B cell (primary cell): Measurements from ENCODE around the gene KIF23. TPM values are rescaled to one million over a fixed set of nuclear protein-coding genes. Genes with fewer than 3 reads are reported as not detected.

Source experiments
- ATAC-seq: fragments of 200-7000 bp; cut with Tn5 transposase; one replicate; pipeline ENCODE4 v1.10.0; 2021; ENCODE audit warnings: low read depth, mild to moderate bottlenecking, moderate number of reproducible peaks, moderate library complexity
- CTCF ChIA-PET: fragments of 350-600 bp; sonication (Branson Sonifier 250); formaldehyde crosslinking; loops from one replicate; lab custom pipeline; 2021; ENCODE audit warnings: antibody characterized with exemption, inconsistent platforms; lab: Charles Lee
- POLR2A ChIA-PET: fragments of 350-600 bp; sonication (Branson Sonifier 250); formaldehyde crosslinking; loops from one replicate; lab custom pipeline; 2021; ENCODE audit warnings: antibody characterized with exemption; lab: Charles Lee
- DNase-seq: peaks from one replicate; pipeline ENCODE4 v3.0.0; 2013
- H2AFZ ChIP-seq: 2 replicates; pipeline ENCODE4 v1.6.1; 2012; ENCODE audit warnings: mild to moderate bottlenecking, low read depth, low read length; ENCODE audit not compliant: insufficient read depth, poor library complexity, severe bottlenecking
- H3K27ac ChIP-seq, 2 donors: 1 replicate in 1 of 2; 2 replicates in 1 of 2; pipeline ENCODE4 v1.5.1; 2012 to 2013; ENCODE audit warnings: low read length in 2 of 2, mild to moderate bottlenecking in 2 of 2, moderate library complexity in 1 of 2
- H3K27me3 ChIP-seq, 4 experiments: fragments of 200-600 bp in 1 of 4; sonication (generic) in 1 of 4; replicated peaks in 1 of 4; 1 replicate in 2 of 4; 2 replicates in 2 of 4; pipeline versions ENCODE4 v1.6.1 to v1.7.0; 2013 to 2016; ENCODE audit warnings: low read length in 3 of 4, mild to moderate bottlenecking in 2 of 4, mixed read lengths in 1 of 4, moderate library complexity in 1 of 4; ENCODE audit not compliant: insufficient read depth in 4 of 4, control insufficient read depth in 3 of 4; ENCODE audit errors: control extremely low read depth in 1 of 4
- H3K36me3 ChIP-seq, 2 experiments: replicated peaks in 1 of 2; 1 replicate in 1 of 2; 2 replicates in 1 of 2; pipeline versions ENCODE4 v1.6.1 to v1.7.1; 2013; ENCODE audit warnings: low read length in 1 of 2; ENCODE audit not compliant: insufficient read depth in 2 of 2, control insufficient read depth in 1 of 2; ENCODE audit errors: control extremely low read depth in 1 of 2, extremely low read depth in 1 of 2
- H3K4me1 ChIP-seq, 2 donors: fragments of 200-600 bp in 1 of 2; sonication (generic) in 1 of 2; 1 replicate in 1 of 2; 2 replicates in 1 of 2; pipeline versions ENCODE4 v1.5.1 to v1.6.1; 2013 to 2017; ENCODE audit warnings: low read length in 2 of 2; ENCODE audit not compliant: control insufficient read depth in 2 of 2, insufficient read depth in 2 of 2
- H3K4me2 ChIP-seq: replicated peaks from 2 replicates; pipeline ENCODE3; 2012; ENCODE audit warnings: mild to moderate bottlenecking, low read depth, low read length; ENCODE audit not compliant: poor library complexity, severe bottlenecking
- H3K4me3 ChIP-seq, 5 experiments: fragments of 200-600 bp in 1 of 5; sonication (generic) in 1 of 5; 1 replicate in 3 of 5; 2 replicates in 2 of 5; pipeline versions ENCODE4 v1.5.1 to v1.7.0; 2011 to 2016; ENCODE audit warnings: low read length in 4 of 5, mild to moderate bottlenecking in 4 of 5, low read depth in 2 of 5, control low read depth in 1 of 5, moderate library complexity in 1 of 5; ENCODE audit not compliant: insufficient read depth in 1 of 5; ENCODE audit errors: control extremely low read depth in 1 of 5, extremely low read depth in 1 of 5
- H3K79me2 ChIP-seq: fragments of 200-600 bp; sonication (generic); one replicate; pipeline ENCODE4 v1.6.0; 2016; ENCODE audit warnings: low read length; ENCODE audit not compliant: control insufficient read depth, insufficient read depth
- H3K9ac ChIP-seq: fragments of 200-600 bp; sonication (generic); 2 replicates; pipeline ENCODE4 v1.6.1; 2017; ENCODE audit warnings: mild to moderate bottlenecking, low read length, moderate library complexity
- H3K9me3 ChIP-seq, 3 donors: one replicate each; pipeline versions ENCODE4 v1.6.1 to v1.7.1; 2013; ENCODE audit warnings: low read length in 2 of 3; ENCODE audit not compliant: control insufficient read depth in 2 of 3, insufficient read depth in 1 of 3; ENCODE audit errors: control extremely low read depth in 1 of 3
- H4K20me1 ChIP-seq: 2 replicates; pipeline ENCODE4 v1.6.0; 2012; ENCODE audit warnings: mild to moderate bottlenecking, low read length; ENCODE audit not compliant: insufficient read depth, control insufficient read depth, poor library complexity, severe bottlenecking
- H3K27ac Mint-ChIP-seq: one replicate; pipeline ENCODE4 v1.8.0; 2021; ENCODE audit warnings: mixed read lengths
- H3K27me3 Mint-ChIP-seq: one replicate; pipeline ENCODE4 v1.8.0; 2021; ENCODE audit warnings: mixed read lengths
- H3K4me1 Mint-ChIP-seq: one replicate; pipeline ENCODE4 v1.8.0; 2021; ENCODE audit warnings: mixed read lengths
- H3K4me3 Mint-ChIP-seq: one replicate; pipeline ENCODE4 v1.8.0; 2021; ENCODE audit warnings: mixed read lengths
- H3K9me3 Mint-ChIP-seq: one replicate; pipeline ENCODE4 v1.8.0; 2022; ENCODE audit warnings: mixed read lengths; ENCODE audit not compliant: insufficient read depth
- CTCF ChIP-seq: fragments of 200-600 bp; IDR thresholded peaks from one replicate; pipeline ENCODE4 v1.8.0; 2022; ENCODE audit warnings: antibody characterized with exemption, mild to moderate bottlenecking
- EZH2 ChIP-seq: IDR thresholded peaks from 2 replicates; pipeline ENCODE4 v1.6.1; 2012; ENCODE audit warnings: borderline replicate concordance, low read depth, mild to moderate bottlenecking, moderate library complexity, low read length; ENCODE audit not compliant: insufficient read depth, poor library complexity, severe bottlenecking
- WGBS: methylation state at CpG from one replicate; pipeline ENCODE4 v1.1.5; 2013; ENCODE audit warnings: missing lambda C conversion rate; ENCODE audit not compliant: insufficient coverage; 5-methylcytosine and 5-hydroxymethylcytosine counted together
- intact Hi-C: fragments of 100-400 bp; cut with micrococcal nuclease; formaldehyde crosslinking; loops from one replicate; pipeline ENCODE4 v1.10.0; 2022
- polyA plus RNA-seq: library from polyadenylated mRNA; depleted of rRNA; stranded (reverse); fragments of >200 nt; gene quantifications from 2 replicates; pipeline ENCODE4 v1.2.3, GENCODE V29; 2012
- total RNA-seq, 2 donors: library from RNA; stranded (reverse); fragments of 120-200 nt in 1 of 2; gene quantifications; 1 replicate in 1 of 2; 2 replicates in 1 of 2; pipeline versions ENCODE4 v1.2.3 to v1.2.4, GENCODE V29; 2013 to 2022

KIF23 gene
- total and polyA plus RNA-seq, 2 donors (not counting 1 experiment from before 2014, with no cell fraction given) = 0.30 to 0.34 TPM

DNA sequence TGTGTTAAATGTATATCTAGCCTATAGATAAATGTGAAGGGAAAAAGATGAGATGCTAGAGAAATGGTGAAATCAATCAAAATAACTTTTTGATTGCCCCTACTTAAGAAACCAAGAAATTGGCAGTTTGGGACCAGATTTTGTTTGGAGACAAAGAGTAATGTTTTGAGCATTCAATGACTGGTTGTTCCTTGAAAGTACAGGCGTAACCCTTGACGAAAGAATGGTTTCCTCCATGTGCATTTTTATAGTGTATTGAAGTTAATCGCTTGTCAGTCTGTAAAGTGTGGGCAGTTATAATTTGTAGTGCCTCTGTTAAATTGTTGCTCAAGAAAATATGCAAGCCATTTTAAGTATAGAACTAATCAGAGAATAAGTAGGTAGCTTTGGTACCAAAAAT, 1.2 kb downstream of the KIF23 start:
- Histone ChIP-seq H3K79me2 (peaks cover 8% of the 10 kb centered on the region), H3K4me1 (peaks cover 5 to 9% of the 10 kb centered on the region in 2 donors), H3K36me3 (no peaks in the 10 kb centered on the region), H3K9ac (no peak overlapping the region), H3K9me3 (no peaks in the 10 kb centered on the region), H3K27ac (no peak overlapping the region), H3K4me3 (no peak overlapping the region), H2AFZ (no peak overlapping the region), H3K27me3 (peaks cover 0 to 8% (median 0%) of the 10 kb centered on the region in 4 experiments), H4K20me1 (no peaks in the 10 kb centered on the region), H3K4me2 (no peak overlapping the region)
- TF ChIP-seq CTCF (no peak), EZH2 (no peak)
- Mint-ChIP-seq H3K27ac (no peak overlapping the region), H3K4me1 (peaks cover 13% of the 10 kb centered on the region), H3K27me3 (peaks cover 11% of the 10 kb centered on the region), H3K4me3 (peak overlapping the region; percentile 66), H3K9me3 (no peaks in the 10 kb centered on the region)
- WGBS = no CpG with 5 or more reads among the region's 3 CpGs
- POLR2A ChIA-PET = interaction anchor here (0.5 to 1.6 kb wide), 2 partner anchors 37 to 172 kb away, joined by 3 to 12 read pairs; partner anchors contain the start of gene RPLP1
- DNase-seq (no peak), ATAC-seq (no peak)
- CTCF ChIA-PET = interaction anchor here (1.8 to 2.9 kb wide), 2 partner anchors 48 to 50 kb away, joined by 4 to 9 read pairs; no protein-coding TSS in a partner anchor
- intact Hi-C loops = loop anchor here (10.0 kb wide), 1 partner anchor 1349 kb away; the partner anchor contains the start of gene UACA

GRCh38 chr15:69417581-69417980, 3.4 kb downstream of the KIF23 start:
- no peaks in the 10 kb centered on the region for H3K36me3 ChIP-seq
- peaks cover 0 to 4% (median 0%) of the 10 kb centered on the region in 4 experiments for H3K27me3 ChIP-seq
- H3K4me2 ChIP-seq = no peak overlapping the region
- DNase-seq = no peak
- H3K79me2 ChIP-seq = peaks cover 8% of the 10 kb centered on the region
- H2AFZ ChIP-seq = no peak overlapping the region
- no peak overlapping the region for H3K4me3 ChIP-seq
- Mint-ChIP-seq H3K27me3 (peaks cover 11% of the 10 kb centered on the region), H3K4me1 (peaks cover 13% of the 10 kb centered on the region), H3K9me3 (no peaks in the 10 kb centered on the region), H3K4me3 (no peak overlapping the region), H3K27ac (no peak overlapping the region)
- ChIA-PET POLR2A (no interaction called here), CTCF (interaction anchor here (1.0 kb wide), 1 partner anchor 46 kb away, joined by 5 read pairs; no protein-coding TSS in a partner anchor)
- H3K4me1 ChIP-seq = peaks cover 5 to 9% of the 10 kb centered on the region in 2 donors
- no peak overlapping the region for H3K27ac ChIP-seq
- H3K9ac ChIP-seq = no peak overlapping the region
- H3K9me3 ChIP-seq = no peaks in the 10 kb centered on the region
- no peak for TF ChIP-seq CTCF
- no peaks in the 10 kb centered on the region for H4K20me1 ChIP-seq
- intact Hi-C loops = loop anchor here (10.0 kb wide), 1 partner anchor 1347 kb away; the partner anchor contains the start of gene UACA
- ATAC-seq = no peak
